Measurements from ENCODE around the gene KCNH8.

DNA sequence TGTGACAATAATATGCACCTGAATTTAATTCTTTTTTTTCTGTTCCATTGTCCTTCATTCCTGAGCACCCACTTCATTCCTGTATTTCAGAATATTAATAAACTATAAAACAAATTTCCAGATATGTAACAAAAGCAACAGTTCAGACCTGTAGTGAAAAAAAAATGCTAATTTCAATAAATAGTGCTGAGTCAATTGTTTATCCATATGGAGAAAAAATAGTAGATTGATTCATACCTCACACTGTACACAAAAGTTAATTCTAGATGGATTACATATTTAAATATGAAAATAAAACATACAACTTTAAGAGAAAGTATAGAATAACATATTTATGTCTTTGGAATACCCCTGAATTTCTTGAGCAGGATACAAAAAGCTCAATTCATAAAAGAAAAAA is 43.9 kb upstream of the KCNH8 start:
- TF ChIP-seq, protein P1, sequence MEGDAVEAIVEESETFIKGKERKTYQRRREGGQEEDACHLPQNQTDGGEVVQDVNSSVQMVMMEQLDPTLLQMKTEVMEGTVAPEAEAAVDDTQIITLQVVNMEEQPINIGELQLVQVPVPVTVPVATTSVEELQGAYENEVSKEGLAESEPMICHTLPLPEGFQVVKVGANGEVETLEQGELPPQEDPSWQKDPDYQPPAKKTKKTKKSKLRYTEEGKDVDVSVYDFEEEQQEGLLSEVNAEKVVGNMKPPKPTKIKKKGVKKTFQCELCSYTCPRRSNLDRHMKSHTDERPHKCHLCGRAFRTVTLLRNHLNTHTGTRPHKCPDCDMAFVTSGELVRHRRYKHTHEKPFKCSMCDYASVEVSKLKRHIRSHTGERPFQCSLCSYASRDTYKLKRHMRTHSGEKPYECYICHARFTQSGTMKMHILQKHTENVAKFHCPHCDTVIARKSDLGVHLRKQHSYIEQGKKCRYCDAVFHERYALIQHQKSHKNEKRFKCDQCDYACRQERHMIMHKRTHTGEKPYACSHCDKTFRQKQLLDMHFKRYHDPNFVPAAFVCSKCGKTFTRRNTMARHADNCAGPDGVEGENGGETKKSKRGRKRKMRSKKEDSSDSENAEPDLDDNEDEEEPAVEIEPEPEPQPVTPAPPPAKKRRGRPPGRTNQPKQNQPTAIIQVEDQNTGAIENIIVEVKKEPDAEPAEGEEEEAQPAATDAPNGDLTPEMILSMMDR (IDR thresholded peaks at IDR 0.05; ENCODE audit: low read depth, low read length), result no peak
- no peak for TF ChIP-seq EZH2phosphoT487 (IDR thresholded peaks at IDR 0.05; ENCODE audit: low read depth)

All from OCI-LY3 (cell line).